Psoas muscle (tissue), 8 donors: ENCODE data around the gene CISD1. TPM values are rescaled to one million over a fixed set of nuclear protein-coding genes. Genes with fewer than 3 reads are reported as not detected.

Experiments used
- ATAC-seq, 4 donors: fragments of 200-7000 bp; cut with Tn5 transposase; one replicate each; pipeline ENCODE4 v1.9.1; 2020; ENCODE audit warnings: moderate library complexity in 3 of 4, mild to moderate bottlenecking in 2 of 4
- DNase-seq, 2 donors: peaks; one replicate each; pipeline ENCODE4 v3.0.0-alpha.2; 2020
- H3K27ac ChIP-seq: fragments of 200-600 bp; one replicate; pipeline ENCODE4 v1.8.0; 2022
- H3K27me3 ChIP-seq, 3 donors: fragments of 200-600 bp in 1 of 3; one replicate each; pipeline versions ENCODE4 v1.6.1 to v1.8.0; 2013 to 2022; ENCODE audit warnings: low read length in 2 of 3, mild to moderate bottlenecking in 2 of 3, moderate library complexity in 1 of 3; ENCODE audit not compliant: insufficient read depth in 3 of 3
- H3K36me3 ChIP-seq, 2 donors: fragments of 200-600 bp in 1 of 2; one replicate each; pipeline versions ENCODE4 v1.6.1 to v1.8.0; 2013 to 2022; ENCODE audit warnings: low read depth in 1 of 2, mild to moderate bottlenecking in 1 of 2, moderate library complexity in 1 of 2; ENCODE audit not compliant: insufficient read depth in 1 of 2
- H3K4me1 ChIP-seq: fragments of 200-600 bp; one replicate; pipeline ENCODE4 v1.8.0; 2022
- H3K4me3 ChIP-seq: fragments of 200-600 bp; one replicate; pipeline ENCODE4 v1.8.0; 2022; ENCODE audit warnings: mild to moderate bottlenecking
- H3K9me3 ChIP-seq: fragments of 200-600 bp; one replicate; pipeline ENCODE4 v1.8.0; 2022
- CTCF ChIP-seq: fragments of 200-600 bp; IDR thresholded peaks from one replicate; pipeline ENCODE4 v1.8.0; 2022; ENCODE audit warnings: antibody characterized with exemption
- WGBS, 3 donors: extraction: QIAGEN DNeasy Blood & Tissue Kit; methylation state at CpG; one replicate each; pipeline versions ENCODE4 v1.1.6 to v1.1.7; 2013; 5-methylcytosine and 5-hydroxymethylcytosine counted together
- intact Hi-C, 2 donors: fragments of 100-400 bp; cut with DNase I; formaldehyde crosslinking; loops; one replicate each; pipeline versions ENCODE4 v1.11.0 to v1.14.2; 2022
- polyA plus RNA-seq, 3 donors: library from polyadenylated mRNA; stranded (reverse); fragments of 200-250 nt; gene quantifications; one replicate each; pipeline ENCODE4 v1.2.3, GENCODE V29; 2013
- total RNA-seq, 4 donors: library from RNA; stranded (reverse); fragmentation: NEBNext Ultra II Directional in 2 of 4; extraction: Animal tissue kit (Norgen Biotek cat#: 25700) in 2 of 4; gene quantifications; one replicate each; pipeline versions ENCODE4 v1.2.1 to v1.2.4, GENCODE V29; 2021 to 2023
- donor health status: healthy with polysubstance abuse.
- donor health status: DM: no; HTN: no; CAD: no; lungs with moderate emphysema.
- donor health status: Bipolar disorder and iron deficiency.
- donor health status: healthy.
- donor health status: DM: yes; HTN: yes; CAD: no.
- donor health status: DM: no; HTN: no; CAD: no.
- donor health status: DM: no; HTN: no; CAD: no.
- donor health status: DM: yes; HTN: yes; CAD: no.

CISD1 gene
- total and polyA plus RNA-seq, 7 donors, result 64.5 to 134 (median 95.3) TPM

GRCh38 chr10:58237014-58237834, 31.7 kb upstream of the CISD1 start:
- no peak overlapping the region for H3K27ac ChIP-seq
- H3K4me3 ChIP-seq, result no peak overlapping the region
- WGBS, 3 donors, result 96 to 97% (median 97%) methylated on average over 3 of the region's 3 CpGs
- no peak for DNase-seq
- no peaks in the 10 kb centered on the region for H3K27me3 ChIP-seq
- H3K4me1 ChIP-seq, result peaks cover 15% of the 10 kb centered on the region
- peaks cover 3% of the 10 kb centered on the region for H3K9me3 ChIP-seq
- intact Hi-C loops, result no loop called here
- ATAC-seq, result no peak
- TF ChIP-seq CTCF, result no peak
- H3K36me3 ChIP-seq, result peaks cover 0 to 30% of the 10 kb centered on the region in 2 donors

- H3K9me3 ChIP-seq, result peaks cover 3% of the 10 kb centered on the region
- no peak overlapping the region for H3K4me3 ChIP-seq
- intact Hi-C loops, result no loop called here
- WGBS, 3 donors, result 79 to 82% (median 81%) methylated on average over 5 of the region's 5 CpGs
- H3K4me1 ChIP-seq, result peaks cover 15% of the 10 kb centered on the region
- no peak overlapping the region for H3K27ac ChIP-seq
- peaks cover 0 to 27% of the 10 kb centered on the region in 2 donors for H3K36me3 ChIP-seq
- ATAC-seq, result no peak
- DNase-seq, result no peak
- TF ChIP-seq CTCF, result no peak
- no peaks in the 10 kb centered on the region for H3K27me3 ChIP-seq
Observed at GRCh38 chr10:58239561-58240169, 29.3 kb upstream of the CISD1 start.

- H3K27me3 ChIP-seq, result no peaks in the 10 kb centered on the region
- intact Hi-C loops, result no loop called here
- no peak overlapping the region for H3K27ac ChIP-seq
- ATAC-seq, result no peak
- H3K4me1 ChIP-seq, result peaks cover 15% of the 10 kb centered on the region
- no peaks in the 10 kb centered on the region for H3K9me3 ChIP-seq
- H3K4me3 ChIP-seq, result no peak overlapping the region
- no peak for DNase-seq
- TF ChIP-seq CTCF, result no peak
- H3K36me3 ChIP-seq, result peaks cover 0 to 21% of the 10 kb centered on the region in 2 donors
- WGBS, 3 donors, result 76 to 81% (median 79%) methylated on average over 4 of the region's 4 CpGs
Observed at GRCh38 chr10:58240531-58240930, 28.4 kb upstream of the CISD1 start.

GRCh38 chr10:58241346-58241745, 27.6 kb upstream of the CISD1 start:
- peaks cover 15% of the 10 kb centered on the region for H3K4me1 ChIP-seq
- no peak for TF ChIP-seq CTCF
- no peak for DNase-seq
- 82 to 93% (median 92%) methylated on average over 3 of the region's 3 CpGs for WGBS, 3 donors
- H3K4me3 ChIP-seq, result no peak overlapping the region
- no peak for ATAC-seq
- no peak overlapping the region for H3K27ac ChIP-seq
- intact Hi-C loops, result no loop called here
- no peaks in the 10 kb centered on the region for H3K27me3 ChIP-seq
- H3K36me3 ChIP-seq, result peaks cover 0 to 13% of the 10 kb centered on the region in 2 donors
- H3K9me3 ChIP-seq, result no peaks in the 10 kb centered on the region
